ENCODE results near the gene MTRF1. TPM values are rescaled to one million over a fixed set of nuclear protein-coding genes. Genes with fewer than 3 reads are reported as not detected.

The MTRF1 gene
- total and polyA plus RNA-seq, 11 donors = 8.3 to 12.0 (median 10.1) TPM

GRCh38 chr13:41299316-41300094, 36.1 kb upstream of the MTRF1 start:
- H3K9me3 ChIP-seq = peaks cover 0 to 7% (median 0%) of the 10 kb centered on the region in 12 donors
- no peaks in the 10 kb centered on the region for H3K36me3 ChIP-seq
- intact Hi-C loops (cut with DNase I) = no loop called here
- H3K4me1 ChIP-seq = no peaks in the 10 kb centered on the region
- H3K4me3 ChIP-seq = no peak overlapping the region
- ATAC-seq (no peak), DNase-seq (no peak)
- TF ChIP-seq POLR2A (IDR thresholded peaks at IDR 0.05) = no peak
- TF ChIP-seq, protein P1, sequence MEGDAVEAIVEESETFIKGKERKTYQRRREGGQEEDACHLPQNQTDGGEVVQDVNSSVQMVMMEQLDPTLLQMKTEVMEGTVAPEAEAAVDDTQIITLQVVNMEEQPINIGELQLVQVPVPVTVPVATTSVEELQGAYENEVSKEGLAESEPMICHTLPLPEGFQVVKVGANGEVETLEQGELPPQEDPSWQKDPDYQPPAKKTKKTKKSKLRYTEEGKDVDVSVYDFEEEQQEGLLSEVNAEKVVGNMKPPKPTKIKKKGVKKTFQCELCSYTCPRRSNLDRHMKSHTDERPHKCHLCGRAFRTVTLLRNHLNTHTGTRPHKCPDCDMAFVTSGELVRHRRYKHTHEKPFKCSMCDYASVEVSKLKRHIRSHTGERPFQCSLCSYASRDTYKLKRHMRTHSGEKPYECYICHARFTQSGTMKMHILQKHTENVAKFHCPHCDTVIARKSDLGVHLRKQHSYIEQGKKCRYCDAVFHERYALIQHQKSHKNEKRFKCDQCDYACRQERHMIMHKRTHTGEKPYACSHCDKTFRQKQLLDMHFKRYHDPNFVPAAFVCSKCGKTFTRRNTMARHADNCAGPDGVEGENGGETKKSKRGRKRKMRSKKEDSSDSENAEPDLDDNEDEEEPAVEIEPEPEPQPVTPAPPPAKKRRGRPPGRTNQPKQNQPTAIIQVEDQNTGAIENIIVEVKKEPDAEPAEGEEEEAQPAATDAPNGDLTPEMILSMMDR (IDR thresholded peaks at IDR 0.05) = no peak
- WGBS, 4 donors = 81 to 92% (median 88%) methylated on average over 4 of the region's 4 CpGs
- H3K27ac ChIP-seq = no peak overlapping the region
- peaks cover 0 to 4% (median 0%) of the 10 kb centered on the region in 9 donors for H3K27me3 ChIP-seq

DNA sequence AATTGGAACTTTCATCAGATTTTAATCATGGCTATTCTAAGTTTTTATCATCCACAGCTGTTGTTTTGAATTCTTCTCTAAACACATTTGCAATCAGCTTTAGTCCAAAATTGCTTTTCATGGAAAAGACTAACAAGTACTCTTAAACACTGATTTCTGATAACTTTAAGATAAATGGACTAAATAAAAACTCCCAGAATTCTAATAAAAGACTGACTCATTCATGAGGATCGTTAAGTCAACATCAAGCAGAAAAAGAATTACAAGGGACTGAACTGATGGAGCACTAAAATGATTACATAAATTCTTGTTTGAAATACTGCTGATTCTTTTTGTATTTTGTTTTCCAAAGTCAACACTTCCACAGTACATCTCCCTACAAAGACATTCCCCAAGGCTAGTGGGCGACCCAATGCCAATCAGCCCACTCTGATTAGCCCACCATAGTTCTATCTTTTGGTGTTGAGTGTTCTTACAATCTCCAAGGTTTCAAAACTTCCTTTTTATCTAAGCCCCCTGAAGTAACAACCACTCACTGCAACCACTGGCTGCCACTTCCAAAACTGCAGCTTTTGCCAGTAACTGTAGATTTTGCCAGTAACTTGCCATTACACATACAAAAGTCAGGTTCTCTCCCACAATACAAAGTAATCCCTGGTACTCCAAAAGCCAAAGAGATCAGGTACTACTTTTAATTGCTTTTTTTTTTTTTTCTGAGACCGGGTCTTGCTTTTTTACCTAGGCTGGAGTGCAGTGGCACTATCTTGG, 33.7 kb upstream of the MTRF1 start:
- Histone ChIP-seq H3K36me3 (no peaks in the 10 kb centered on the region), H3K4me3 (no peak overlapping the region), H3K27me3 (peaks cover 0 to 4% (median 0%) of the 10 kb centered on the region in 9 donors), H3K27ac (no peak overlapping the region), H3K4me1 (no peaks in the 10 kb centered on the region), H3K9me3 (peaks cover 0 to 30% (median 11%) of the 10 kb centered on the region in 12 donors)
- DNase-seq (no peak), ATAC-seq (no peak)
- no peak for TF ChIP-seq POLR2A (IDR thresholded peaks at IDR 0.05)
- TF ChIP-seq, protein P1 (IDR thresholded peaks at IDR 0.05) = no peak
- intact Hi-C loops (cut with DNase I) = no loop called here
- 69 to 79% (median 73%) methylated on average over 3 of the region's 3 CpGs for WGBS, 4 donors

GRCh38 chr13:41295973-41296372, 32.6 kb upstream of the MTRF1 start:
- no peak for DNase-seq
- TF ChIP-seq, protein P1 (IDR thresholded peaks at IDR 0.05) = no peak
- TF ChIP-seq POLR2A (IDR thresholded peaks at IDR 0.05) = no peak
- intact Hi-C loops (cut with DNase I) = no loop called here
- H3K4me1 ChIP-seq = no peaks in the 10 kb centered on the region
- no peak for ATAC-seq
- H3K4me3 ChIP-seq = no peak overlapping the region
- peaks cover 0 to 37% (median 11%) of the 10 kb centered on the region in 12 donors for H3K9me3 ChIP-seq
- H3K36me3 ChIP-seq = no peaks in the 10 kb centered on the region
- 88 to 100% (median 89%) methylated on average over 1 of the region's 1 CpG for WGBS, 4 donors
- no peak overlapping the region for H3K27ac ChIP-seq
- H3K27me3 ChIP-seq = no peaks in the 10 kb centered on the region

DNA sequence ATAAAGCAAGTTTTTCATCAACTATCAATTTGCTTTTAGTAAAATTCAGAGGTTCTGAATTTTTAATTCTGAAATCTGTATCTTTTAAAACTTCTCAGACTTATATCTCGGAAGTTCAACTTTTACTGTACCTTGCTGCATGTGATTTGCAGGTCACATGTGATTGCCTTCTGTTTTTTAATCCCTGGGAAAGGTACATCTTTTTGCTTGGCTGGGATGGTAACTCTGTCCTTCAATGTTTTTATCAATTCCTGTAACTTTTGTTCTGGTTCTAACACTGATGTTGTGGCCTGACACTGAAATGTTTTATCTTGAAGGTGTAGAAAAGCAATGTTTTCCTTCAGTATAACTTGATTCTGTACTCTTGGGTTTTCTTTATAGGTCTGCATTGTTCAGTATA, 31.5 kb upstream of the MTRF1 start:
- ATAC-seq = no peak
- peaks cover 0 to 37% (median 11%) of the 10 kb centered on the region in 12 donors for H3K9me3 ChIP-seq

More for the DNA sequence above, 31.5 kb upstream of the MTRF1 start:
- Histone ChIP-seq H3K27ac (no peak overlapping the region), H3K36me3 (no peaks in the 10 kb centered on the region), H3K4me3 (no peak overlapping the region), H3K4me1 (no peaks in the 10 kb centered on the region), H3K27me3 (no peaks in the 10 kb centered on the region)
- 87 to 97% (median 92%) methylated on average over 1 of the region's 1 CpG for WGBS, 4 donors
- TF ChIP-seq POLR2A (IDR thresholded peaks at IDR 0.05) = no peak
- DNase-seq = no peak
- intact Hi-C loops (cut with DNase I) = no loop called here

All from heart left ventricle (tissue), 16 donors.